Neutrophil (primary cell): ENCODE data around the gene SPATA25.
A peak's percentile ranks its signal among the peaks of the same experiment; 100 is the strongest.

Source experiments
- H3K27ac ChIP-seq: fragments of 200-600 bp; sonication (generic); 2 replicates; pipeline ENCODE4 v1.5.1; 2016; ENCODE audit warnings: mild to moderate bottlenecking, moderate library complexity
- H3K27me3 ChIP-seq: fragments of 200-600 bp; sonication (generic); 2 replicates; pipeline ENCODE4 v1.6.0; 2016; ENCODE audit warnings: mild to moderate bottlenecking
- H3K36me3 ChIP-seq: fragments of 200-600 bp; sonication (generic); 2 replicates; pipeline ENCODE4 v1.5.1; 2017
- H3K4me1 ChIP-seq, 2 experiments: fragments of 200-600 bp in 1 of 2; sonication (generic) in 1 of 2; 1 replicate in 1 of 2; 2 replicates in 1 of 2; pipeline versions ENCODE4 v1.5.1 to v1.6.1; 2013 to 2016; ENCODE audit warnings: low read depth in 1 of 2, low read length in 1 of 2, mild to moderate bottlenecking in 1 of 2, moderate library complexity in 1 of 2; ENCODE audit not compliant: control insufficient read depth in 1 of 2, insufficient read depth in 1 of 2
- H3K4me3 ChIP-seq, 2 experiments: fragments of 200-600 bp in 1 of 2; sonication (generic) in 1 of 2; 1 replicate in 1 of 2; 2 replicates in 1 of 2; pipeline ENCODE4 v1.5.1; 2013 to 2016; ENCODE audit warnings: low read depth in 1 of 2, low read length in 1 of 2, mild to moderate bottlenecking in 1 of 2, moderate library complexity in 1 of 2
- H3K9me3 ChIP-seq: fragments of 200-600 bp; sonication (generic); 2 replicates; pipeline ENCODE4 v1.5.1; 2016
- TF ChIP-seq, protein P1 (sequence below): fragments of 200-600 bp; sonication (generic); IDR thresholded peaks from 2 replicates; pipeline ENCODE4 v1.5.1; 2016; ENCODE audit warnings: antibody characterized with exemption

The SPATA25 gene

GRCh38 chr20:45911486-45912343 lies 24.3 kb upstream of the SPATA25 start, which contains the start of gene PLTP:
Gene PLTP, minus strand, starts transcription at chr20:45912155. Its CDS starts 703 bp downstream, at chr20:45911452.
- peak within 1 kb of the TSS; percentile 57 for H3K27ac ChIP-seq
- H3K36me3 ChIP-seq = no peaks in the 10 kb centered on the region
- TF ChIP-seq, protein P1, sequence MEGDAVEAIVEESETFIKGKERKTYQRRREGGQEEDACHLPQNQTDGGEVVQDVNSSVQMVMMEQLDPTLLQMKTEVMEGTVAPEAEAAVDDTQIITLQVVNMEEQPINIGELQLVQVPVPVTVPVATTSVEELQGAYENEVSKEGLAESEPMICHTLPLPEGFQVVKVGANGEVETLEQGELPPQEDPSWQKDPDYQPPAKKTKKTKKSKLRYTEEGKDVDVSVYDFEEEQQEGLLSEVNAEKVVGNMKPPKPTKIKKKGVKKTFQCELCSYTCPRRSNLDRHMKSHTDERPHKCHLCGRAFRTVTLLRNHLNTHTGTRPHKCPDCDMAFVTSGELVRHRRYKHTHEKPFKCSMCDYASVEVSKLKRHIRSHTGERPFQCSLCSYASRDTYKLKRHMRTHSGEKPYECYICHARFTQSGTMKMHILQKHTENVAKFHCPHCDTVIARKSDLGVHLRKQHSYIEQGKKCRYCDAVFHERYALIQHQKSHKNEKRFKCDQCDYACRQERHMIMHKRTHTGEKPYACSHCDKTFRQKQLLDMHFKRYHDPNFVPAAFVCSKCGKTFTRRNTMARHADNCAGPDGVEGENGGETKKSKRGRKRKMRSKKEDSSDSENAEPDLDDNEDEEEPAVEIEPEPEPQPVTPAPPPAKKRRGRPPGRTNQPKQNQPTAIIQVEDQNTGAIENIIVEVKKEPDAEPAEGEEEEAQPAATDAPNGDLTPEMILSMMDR = no peak
- H3K9me3 ChIP-seq = no peaks in the 10 kb centered on the region
- peak within 1 kb of the TSS; percentile 65 to 67 for H3K4me3 ChIP-seq
- peaks cover 36 to 44% of the 10 kb centered on the region in 2 experiments for H3K4me1 ChIP-seq
- H3K27me3 ChIP-seq = peaks cover 21% of the 10 kb centered on the region

DNA sequence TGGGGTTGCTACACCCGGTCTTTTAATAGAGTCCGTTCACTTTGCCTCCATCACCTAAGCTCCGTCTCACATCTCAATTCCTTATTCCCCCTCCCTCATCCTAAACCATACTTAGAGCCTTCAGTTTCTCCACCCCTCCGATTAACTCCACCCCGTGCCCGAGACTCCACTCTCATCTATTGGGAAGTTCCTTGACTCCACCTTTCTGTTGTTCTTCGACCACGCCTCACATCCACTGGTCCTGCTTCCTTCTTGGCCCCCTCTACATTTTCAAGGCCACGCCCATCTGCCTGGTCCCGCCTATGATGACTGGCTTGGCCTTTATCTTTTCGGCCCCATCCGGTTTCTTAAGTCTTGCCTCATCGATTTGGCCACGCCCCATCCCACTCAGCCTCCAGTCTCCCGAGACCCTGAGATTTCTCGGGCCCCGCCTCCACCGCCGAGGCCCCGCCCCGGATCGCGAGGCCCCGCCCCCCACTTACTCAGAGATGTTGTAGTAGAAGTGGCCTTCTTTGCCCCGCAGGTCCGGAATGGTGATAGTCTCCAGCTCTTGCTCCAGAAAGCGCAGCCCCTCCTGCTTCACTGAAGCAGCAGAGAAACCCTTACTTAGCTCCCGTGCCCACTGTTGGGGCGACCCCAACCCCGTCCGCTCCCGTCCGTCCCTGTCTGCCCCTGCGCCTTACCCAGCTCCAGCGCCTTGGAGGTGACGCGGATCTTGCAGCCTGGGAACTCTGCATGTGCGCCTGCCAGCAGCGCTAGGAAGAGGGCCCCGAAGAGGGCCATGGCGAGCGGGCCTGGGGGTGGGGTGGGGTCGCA lies 23.5 kb upstream of the SPATA25 start:
- Histone ChIP-seq H3K4me3 (peak overlapping the region; percentile 65 to 67), H3K27ac (peak overlapping the region; percentile 57), H3K36me3 (no peaks in the 10 kb centered on the region), H3K4me1 (peaks cover 36 to 44% of the 10 kb centered on the region in 2 experiments), H3K9me3 (no peaks in the 10 kb centered on the region), H3K27me3 (peaks cover 21% of the 10 kb centered on the region)
- TF ChIP-seq, protein P1 = no peak

DNA sequence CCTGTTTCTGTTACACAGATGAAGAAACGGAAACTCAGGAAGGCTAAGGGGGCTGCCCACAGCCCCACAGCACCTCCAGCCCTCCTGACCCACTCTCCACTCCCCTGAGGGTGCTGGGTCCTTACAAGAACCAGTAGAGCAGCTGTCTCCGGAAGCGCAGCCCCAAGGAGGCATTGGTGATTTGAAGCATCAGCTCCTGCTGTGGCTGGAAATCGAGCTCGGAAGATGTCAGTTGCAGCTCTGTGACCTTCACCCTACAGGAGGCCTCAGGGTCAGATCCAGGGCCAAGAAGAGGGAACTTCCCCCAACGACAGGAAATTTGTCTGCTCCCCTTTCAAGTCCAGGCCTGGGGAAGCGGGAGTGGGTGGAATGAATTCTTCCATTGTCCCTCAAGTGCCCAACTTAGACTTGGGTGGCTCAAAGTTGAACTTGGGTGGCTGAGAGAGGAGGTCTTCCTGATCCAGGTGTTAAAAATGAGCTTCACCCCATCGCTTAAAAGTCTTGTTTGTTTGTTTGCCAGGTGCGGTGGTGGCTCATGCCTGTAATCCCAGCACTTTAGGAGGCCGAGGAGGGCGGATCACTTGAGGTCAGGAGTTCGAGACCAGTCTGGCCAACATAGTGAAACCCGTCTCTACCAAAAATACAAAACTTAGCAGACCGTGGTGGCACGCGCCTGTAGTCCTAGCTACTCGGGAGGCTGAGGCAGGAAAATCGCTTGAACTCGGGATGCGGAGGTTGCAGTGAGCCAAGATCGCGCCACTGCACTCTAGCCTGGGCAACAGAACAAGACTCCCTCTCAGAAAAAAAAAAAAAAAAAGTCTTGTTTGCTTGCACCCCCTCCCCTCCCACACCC lies 22.6 kb upstream of the SPATA25 start:
- peaks cover 21% of the 10 kb centered on the region for H3K27me3 ChIP-seq
- peak overlapping the region; percentile 65 to 67 for H3K4me3 ChIP-seq
- TF ChIP-seq, protein P1 = no peak

DNA sequence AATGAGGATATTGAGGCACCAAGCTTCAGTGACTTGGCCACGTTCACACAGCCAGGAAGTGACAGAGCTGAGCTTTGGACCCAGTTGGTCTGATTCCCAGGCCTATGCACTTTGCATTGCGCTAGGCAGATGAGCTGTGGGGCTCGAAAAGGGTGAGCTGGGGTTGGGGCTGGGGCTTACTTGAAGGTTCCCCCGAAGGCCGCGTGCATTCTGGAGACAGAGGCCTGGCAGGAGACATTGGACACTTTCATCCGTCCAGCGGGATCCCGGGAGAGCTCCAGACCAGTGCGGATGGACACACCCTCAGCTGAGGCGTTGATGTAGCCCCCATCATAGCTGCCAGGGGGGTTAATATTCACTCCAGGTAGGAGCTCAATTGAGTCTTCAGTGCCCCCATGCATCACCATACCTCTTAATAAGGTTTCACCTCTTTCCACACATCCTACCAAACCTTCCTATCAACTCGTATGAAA lies 21.9 kb upstream of the SPATA25 start:
- Histone ChIP-seq H3K27ac (peak overlapping the region; percentile 57), H3K4me1 (peaks cover 34 to 40% of the 10 kb centered on the region in 2 experiments), H3K27me3 (peaks cover 21% of the 10 kb centered on the region), H3K36me3 (peaks cover 3% of the 10 kb centered on the region), H3K9me3 (no peaks in the 10 kb centered on the region), H3K4me3 (no peak overlapping the region)
- TF ChIP-seq, protein P1 = no peak

More for the DNA sequence above, 22.6 kb upstream of the SPATA25 start:
- Histone ChIP-seq H3K36me3 (peaks cover under 1% of the 10 kb centered on the region), H3K27ac (peak overlapping the region; percentile 57), H3K4me1 (peaks cover 38 to 40% of the 10 kb centered on the region in 2 experiments), H3K9me3 (no peaks in the 10 kb centered on the region)

- peaks cover 20% of the 10 kb centered on the region for H3K27me3 ChIP-seq
- TF ChIP-seq, protein P1 = no peak
- peaks cover 3% of the 10 kb centered on the region for H3K36me3 ChIP-seq
- H3K27ac ChIP-seq = no peak overlapping the region
- no peak overlapping the region for H3K4me3 ChIP-seq
- peaks cover 28 to 35% of the 10 kb centered on the region in 2 experiments for H3K4me1 ChIP-seq
- H3K9me3 ChIP-seq = no peaks in the 10 kb centered on the region
Observed at GRCh38 chr20:45908084-45908483, 20.7 kb upstream of the SPATA25 start.
